NCI-H2196 treated with DMSO at 0.1 percent for 48 hours (cell line): ENCODE data around the gene ESR2.

ENCODE experiments used
- DNase-seq: peaks from one replicate; lab custom pipeline; 2025; ENCODE audit not compliant: unreplicated experiment; lab: John Stamatoyannopoulos, UW

Gene ESR2

DNA sequence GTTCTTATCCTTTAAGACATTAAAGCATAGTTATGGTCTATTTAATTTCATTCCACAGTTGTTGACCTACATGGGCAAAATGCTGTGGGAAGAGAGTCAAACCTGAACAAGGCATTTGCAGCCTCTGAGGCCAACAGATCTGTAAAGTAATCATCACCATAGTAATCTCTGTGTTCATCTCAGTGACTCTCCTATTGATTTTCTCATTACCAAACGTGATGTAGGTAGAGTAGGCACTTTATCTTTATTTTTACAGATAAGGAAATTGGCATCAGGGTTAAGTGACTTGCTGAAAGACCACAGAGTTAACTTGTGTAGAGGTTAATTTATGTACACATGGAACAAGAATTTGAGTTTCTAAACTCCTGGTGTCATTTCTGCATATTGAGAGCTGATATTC, 203.0 kb downstream of the ESR2 start:
- no peak for DNase-seq

DNA sequence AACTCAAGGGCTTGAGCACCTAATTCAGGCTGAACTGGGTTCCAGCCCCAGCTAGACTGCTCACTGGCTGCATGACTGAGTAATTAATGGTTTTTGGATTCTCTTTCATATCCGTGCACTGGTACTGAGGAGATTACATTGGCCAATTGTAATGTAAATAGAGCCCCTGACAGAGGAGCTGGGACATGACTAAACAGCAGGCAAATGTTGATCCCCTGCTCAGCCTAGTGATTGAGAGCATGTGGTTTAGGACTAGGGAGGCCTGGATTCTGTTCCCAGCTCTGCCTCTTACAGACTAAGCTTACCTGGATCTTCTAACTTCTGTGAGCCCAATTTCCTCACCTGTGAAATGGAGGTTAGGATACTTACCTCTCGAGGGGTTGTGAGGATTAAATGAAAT, 204.3 kb downstream of the ESR2 start:
- DNase-seq: no peak

DNA sequence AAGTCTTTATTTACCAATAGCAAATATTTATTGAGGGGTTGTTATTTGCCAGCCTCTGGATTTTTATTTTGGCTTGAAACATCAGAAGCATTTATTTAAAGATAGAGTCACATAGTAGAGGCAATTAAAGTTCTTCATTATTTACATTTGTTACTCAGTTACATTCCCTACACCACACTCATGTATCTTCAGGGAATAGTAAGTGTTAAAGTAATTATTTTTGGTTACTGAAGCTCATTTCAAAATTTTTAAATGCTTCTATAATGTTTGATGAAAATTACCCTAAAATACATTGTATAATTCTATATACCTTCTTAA, 205.6 kb downstream of the ESR2 start:
- no peak for DNase-seq

- DNase-seq: no peak
Measured at GRCh38 chr14:64082837-64083236, 211.3 kb downstream of the ESR2 start.

DNA sequence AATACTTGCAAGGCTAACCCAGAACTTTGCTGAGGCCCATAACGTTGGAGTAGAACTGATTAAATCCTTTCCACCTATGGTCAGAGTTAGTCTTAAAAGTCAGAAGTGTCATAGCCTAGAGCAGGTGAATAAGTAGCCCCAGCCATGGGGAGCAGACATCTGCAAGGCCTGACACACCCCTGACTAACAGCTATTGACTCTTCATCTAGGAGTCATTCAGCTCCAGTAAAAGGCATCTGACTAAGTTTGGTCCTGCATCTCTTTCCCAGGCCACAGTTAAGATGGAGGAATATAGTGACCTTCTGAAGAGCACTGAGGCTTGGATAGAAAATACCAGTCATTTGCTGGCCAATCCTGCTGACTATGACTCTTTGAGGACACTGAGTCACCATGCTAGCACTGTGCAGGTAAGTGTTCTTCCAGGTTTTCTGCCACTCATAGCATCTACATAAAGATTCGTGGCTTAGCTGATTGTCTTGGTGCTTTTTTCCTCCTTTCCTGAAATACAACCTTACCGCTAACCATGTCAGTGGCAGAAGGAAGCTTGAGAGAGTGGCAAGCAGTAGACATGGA, 212.9 kb downstream of the ESR2 start:
- no peak for DNase-seq

DNA sequence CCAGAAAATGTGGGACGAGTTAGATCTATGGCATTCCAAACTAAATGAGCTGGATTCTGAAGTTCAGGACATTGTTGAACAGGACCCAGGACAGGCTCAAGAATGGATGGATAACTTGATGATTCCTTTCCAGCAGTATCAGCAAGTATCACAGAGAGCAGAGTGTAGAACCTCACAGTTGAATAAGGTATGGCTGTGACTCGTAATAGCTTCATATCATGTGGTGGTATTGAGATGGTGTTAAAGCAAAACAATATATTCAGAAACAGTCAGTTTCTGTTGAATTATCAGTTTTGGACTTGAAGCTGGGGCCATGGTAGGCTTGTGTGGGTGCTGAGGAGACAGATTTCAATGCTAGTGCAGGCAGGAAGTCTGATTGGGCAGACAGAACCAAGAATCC, 213.7 kb downstream of the ESR2 start:
- no peak for DNase-seq

- no peak for DNase-seq
Measured at GRCh38 chr14:64075613-64076005, 218.6 kb downstream of the ESR2 start.

DNA sequence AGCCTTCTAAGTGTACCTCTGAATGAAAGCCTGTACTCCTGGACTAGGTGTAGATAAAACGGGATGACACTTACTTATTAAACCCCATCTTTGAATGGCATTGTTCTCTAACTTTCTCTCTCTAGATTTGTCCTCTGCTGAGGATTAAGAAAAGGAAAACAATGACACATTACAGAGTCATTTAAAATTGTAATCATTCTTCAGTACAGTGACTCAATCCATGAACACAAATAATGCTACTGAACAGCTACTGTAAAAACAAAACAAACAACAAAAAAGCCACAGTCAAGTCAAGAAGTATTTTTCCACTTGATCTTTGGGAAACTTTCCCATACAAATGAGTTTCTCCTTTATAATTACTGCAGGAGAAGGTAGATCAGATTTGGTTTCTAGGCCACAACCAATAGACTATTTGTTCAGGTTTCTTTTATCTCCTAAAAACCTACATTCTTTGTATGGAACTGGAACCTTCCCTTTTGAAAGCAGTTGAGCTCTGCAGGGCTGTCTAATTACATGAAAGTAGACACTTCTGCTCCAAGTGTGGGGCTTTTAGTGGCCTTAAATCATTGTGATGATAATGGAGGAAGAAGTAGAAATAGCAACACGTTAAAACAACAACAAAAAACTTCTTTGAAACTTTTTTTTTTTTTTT, 219.1 kb downstream of the ESR2 start:
- no peak for DNase-seq

DNA sequence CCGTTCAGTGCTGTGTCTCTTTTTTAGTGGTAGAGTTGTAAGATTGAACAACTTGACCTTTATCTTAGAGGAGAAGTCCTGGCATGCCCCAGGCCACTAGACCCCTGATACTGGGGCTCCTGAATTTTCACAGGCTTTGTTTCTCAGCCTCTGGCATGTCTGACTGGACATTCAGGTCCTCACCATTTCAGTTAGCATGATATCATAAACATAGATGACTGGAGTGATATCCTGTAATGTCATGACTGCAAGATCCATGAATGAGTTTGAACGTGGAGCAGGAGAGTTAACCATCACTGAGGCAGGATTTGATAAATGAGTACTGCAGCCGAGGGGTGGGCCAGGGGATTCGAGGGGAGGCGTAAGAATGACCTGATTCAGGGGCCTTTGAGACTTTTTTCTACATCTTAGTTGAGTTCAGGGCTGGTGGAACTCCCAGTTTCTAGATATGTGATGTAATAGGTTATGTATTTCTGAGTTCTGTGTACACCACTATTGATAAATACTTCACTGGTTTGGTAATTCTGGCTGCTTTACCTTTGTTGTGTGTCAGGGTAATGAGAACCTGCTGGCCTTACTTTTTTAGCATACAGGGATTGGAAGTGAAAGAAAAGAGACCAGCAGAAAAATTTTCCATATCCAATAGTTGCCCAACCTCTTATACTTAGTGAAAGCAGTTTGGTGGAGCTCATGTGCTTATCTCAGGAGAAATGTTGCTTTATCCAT, 224.4 kb downstream of the ESR2 start:
- no peak for DNase-seq

DNA sequence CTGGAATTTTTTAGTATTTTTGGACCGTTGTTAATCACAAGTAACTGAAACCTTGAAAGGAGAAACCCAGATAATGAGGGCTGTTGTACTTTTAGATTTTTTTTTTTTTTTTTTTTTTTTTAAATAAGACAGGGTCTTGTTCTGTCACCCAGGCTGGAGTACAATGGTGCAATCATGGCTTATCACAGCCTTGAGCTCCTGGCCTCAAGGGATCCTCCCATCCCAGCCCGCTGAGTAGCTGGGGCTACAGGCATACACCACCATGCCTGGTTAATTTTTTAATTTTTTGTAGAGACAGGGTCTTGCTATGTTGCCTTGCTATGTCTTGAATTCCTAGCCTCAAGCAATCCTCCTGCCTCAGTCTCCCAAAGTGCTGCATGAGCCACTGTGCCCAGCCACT, 229.7 kb downstream of the ESR2 start:
- no peak for DNase-seq

DNA sequence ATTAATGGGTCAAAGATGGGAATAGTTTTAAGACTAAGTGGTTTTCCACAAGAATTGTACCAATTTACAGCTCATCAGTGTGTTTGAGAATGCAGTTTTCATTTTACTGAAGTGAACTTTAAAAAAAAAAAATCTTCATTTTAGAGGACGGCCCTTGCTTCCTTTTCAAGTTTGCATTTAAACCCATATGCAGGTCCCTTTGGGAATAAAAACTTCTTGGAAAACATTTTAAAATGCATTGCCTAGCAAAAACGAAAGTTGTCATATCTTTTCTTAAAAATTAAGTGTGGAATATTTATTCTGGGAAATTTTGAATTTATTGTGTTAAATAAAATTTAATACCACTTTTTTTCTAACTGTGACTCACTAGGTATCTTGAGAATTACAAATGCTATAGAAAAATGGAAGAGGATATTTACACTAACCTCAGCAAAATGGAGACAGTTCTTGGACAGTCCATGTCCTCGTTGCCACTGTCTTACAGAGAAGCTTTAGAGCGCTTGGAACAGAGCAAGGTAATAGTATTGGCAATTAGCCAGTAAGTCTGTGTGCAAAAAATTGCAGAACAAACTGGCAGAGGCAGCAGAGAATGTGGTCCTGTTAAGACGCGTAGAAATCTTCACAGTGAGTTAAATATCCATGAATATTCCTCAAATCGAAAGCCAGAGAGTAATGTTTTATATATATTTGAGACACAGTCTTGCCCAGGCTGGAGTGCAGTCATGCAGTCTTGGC, 231.6 kb downstream of the ESR2 start:
- no peak for DNase-seq

- no peak for DNase-seq
Measured at GRCh38 chr14:64061706-64062105, 232.5 kb downstream of the ESR2 start.

- no peak for DNase-seq
Measured at GRCh38 chr14:64061115-64061514, 233.1 kb downstream of the ESR2 start.

GRCh38 chr14:64060648-64061096, 233.5 kb downstream of the ESR2 start:
- no peak for DNase-seq

GRCh38 chr14:64060199-64060545, 234.0 kb downstream of the ESR2 start:
- no peak for DNase-seq

- DNase-seq: no peak
Measured at GRCh38 chr14:64059454-64060198, 234.5 kb downstream of the ESR2 start.

- DNase-seq: no peak
Measured at GRCh38 chr14:64053694-64054669, 240.2 kb downstream of the ESR2 start.

DNA sequence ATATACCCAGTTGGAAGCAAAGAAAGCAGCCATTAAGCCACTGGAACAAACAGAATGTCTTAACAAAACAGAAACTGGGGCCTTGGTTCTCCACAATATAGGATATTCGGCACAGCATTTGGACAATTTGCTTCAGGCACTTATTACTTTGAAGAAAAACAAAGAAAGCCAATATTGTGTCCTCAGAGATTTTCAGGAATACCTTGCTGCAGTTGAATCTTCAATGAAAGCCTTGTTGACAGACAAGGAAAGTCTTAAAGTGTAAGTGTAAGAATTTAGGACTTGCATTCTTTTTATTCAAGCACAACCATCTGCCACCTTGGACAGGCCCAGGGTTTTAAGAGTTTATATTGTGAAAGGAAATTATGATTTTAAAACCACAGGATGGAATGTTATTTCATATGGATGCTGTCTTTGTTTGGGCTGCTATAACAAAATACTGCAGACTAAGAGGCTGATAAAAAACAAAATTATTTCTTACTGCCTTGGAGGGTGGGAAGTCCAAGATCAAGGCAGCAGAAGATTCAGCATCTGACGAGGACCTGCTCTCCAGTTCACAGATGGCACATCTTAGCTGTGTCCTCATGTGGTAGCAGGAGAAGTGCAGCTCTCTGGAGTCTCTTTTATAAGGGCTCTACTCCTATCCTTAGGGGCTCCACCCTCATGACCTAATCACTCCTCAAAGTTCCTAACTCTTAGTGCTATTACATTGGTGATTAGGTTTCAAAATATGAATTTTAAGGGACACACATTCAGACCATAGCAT, 244.4 kb downstream of the ESR2 start:
- no peak for DNase-seq

GRCh38 chr14:64045091-64045490, 249.1 kb downstream of the ESR2 start:
- no peak for DNase-seq
